LHCN-M2 (cell line): ENCODE results near the gene QSOX2. TPM values are rescaled to one million over a fixed set of nuclear protein-coding genes. Genes with fewer than 3 reads are reported as not detected.
"Not testable (repeated sequence)": the region's sequence is repeated elsewhere in the genome, so short reads cannot be mapped to it uniquely, and the experiment has no call there.

Source experiments
- DNase-seq: peaks from one replicate; pipeline ENCODE4 v3.0.0-alpha.2; 2012; ENCODE audit warnings: low read depth
- total RNA-seq: library from RNA; depleted of rRNA; stranded (reverse); fragments of >200 nt; gene quantifications from 2 replicates; pipeline ENCODE4 v1.2.3, GENCODE V29; 2014

The QSOX2 gene
- total RNA-seq, 1 experiment from 2014 or later: 17.9 TPM

GRCh38 chr9:136282272-136282861 is 36.8 kb upstream of the QSOX2 start:
- no peak for DNase-seq

GRCh38 chr9:136281421-136282271 is 36.0 kb upstream of the QSOX2 start:
- no peak for DNase-seq

GRCh38 chr9:136280535-136281315 is 35.1 kb upstream of the QSOX2 start:
- no peak for DNase-seq

GRCh38 chr9:136279471-136279870 is 33.9 kb upstream of the QSOX2 start:
- DNase-seq: no peak

- DNase-seq: no peak
Observed at GRCh38 chr9:136278894-136279293, 33.3 kb upstream of the QSOX2 start.

- no peak for DNase-seq
Observed at GRCh38 chr9:136278221-136278620, 32.6 kb upstream of the QSOX2 start.

GRCh38 chr9:136277746-136278145 is 32.1 kb upstream of the QSOX2 start:
- DNase-seq: no peak

- no peak for DNase-seq
Observed at GRCh38 chr9:136276716-136277115, 31.1 kb upstream of the QSOX2 start.

- no peak for DNase-seq
Observed at GRCh38 chr9:136275655-136276429, 30.2 kb upstream of the QSOX2 start.

GRCh38 chr9:136274786-136275654 is 29.4 kb upstream of the QSOX2 start:
- no peak for DNase-seq

- no peak for DNase-seq
Observed at GRCh38 chr9:136273921-136274785, 28.5 kb upstream of the QSOX2 start.

GRCh38 chr9:136273244-136273865 is 27.7 kb upstream of the QSOX2 start:
- no peak for DNase-seq

- DNase-seq: no peak
Observed at GRCh38 chr9:136270173-136270705, 24.6 kb upstream of the QSOX2 start.

- no peak for DNase-seq
Observed at GRCh38 chr9:136268735-136269134, 23.1 kb upstream of the QSOX2 start.

- DNase-seq: no peak
Observed at GRCh38 chr9:136268318-136268717, 22.7 kb upstream of the QSOX2 start.

GRCh38 chr9:136267261-136268111 is 21.9 kb upstream of the QSOX2 start:
- DNase-seq: peak; percentile 48

- not testable (repeated sequence) for DNase-seq
Observed at GRCh38 chr9:136266641-136267040, 21.0 kb upstream of the QSOX2 start.
